Osteoblast (primary cell): Measurements from ENCODE around the gene HOXA10. TPM values are rescaled to one million over a fixed set of nuclear protein-coding genes. Genes with fewer than 3 reads are reported as not detected.

ENCODE experiments used
- DNase-seq: peaks from one replicate; pipeline ENCODE4 v3.0.0; 2011; ENCODE audit warnings: low spot score, mixed read lengths; ENCODE audit not compliant: insufficient read length; ENCODE audit errors: missing footprints
- H2AFZ ChIP-seq: 2 replicates; pipeline ENCODE4 v1.6.0; 2011; ENCODE audit warnings: mild to moderate bottlenecking, low read length
- H3K27ac ChIP-seq: 2 replicates; pipeline ENCODE4 v1.5.1; 2011; ENCODE audit warnings: mild to moderate bottlenecking, low read depth, low read length, moderate library complexity
- H3K27me3 ChIP-seq: 2 replicates; pipeline ENCODE4 v1.6.0; 2012; ENCODE audit warnings: mild to moderate bottlenecking, control low read depth, inconsistent platforms, low read length, moderate library complexity; ENCODE audit not compliant: insufficient read depth
- H3K36me3 ChIP-seq: 2 replicates; pipeline ENCODE4 v1.5.1; 2011; ENCODE audit warnings: mild to moderate bottlenecking, low read length, control low read depth, moderate library complexity; ENCODE audit not compliant: insufficient read depth
- H3K4me1 ChIP-seq: 2 replicates; pipeline ENCODE4 v1.5.1; 2011; ENCODE audit warnings: mild to moderate bottlenecking, low read length, control low read depth, moderate library complexity; ENCODE audit not compliant: insufficient read depth
- H3K4me2 ChIP-seq: 2 replicates; pipeline ENCODE4 v1.6.0; 2011; ENCODE audit warnings: mild to moderate bottlenecking, low read length; ENCODE audit not compliant: insufficient read depth
- H3K4me3 ChIP-seq: fragments of 200-600 bp; sonication (generic); 3 replicates; pipeline ENCODE4 v1.5.1; 2012; ENCODE audit warnings: mild to moderate bottlenecking, low read length, inconsistent platforms; ENCODE audit not compliant: insufficient read depth
- H3K79me2 ChIP-seq: 2 replicates; pipeline ENCODE4 v1.6.0; 2012; ENCODE audit warnings: mild to moderate bottlenecking, low read length, control low read depth, inconsistent platforms; ENCODE audit not compliant: insufficient read depth
- H3K9me3 ChIP-seq: 2 replicates; pipeline ENCODE4 v1.5.1; 2011; ENCODE audit warnings: low read depth, low read length, control low read depth
- H4K20me1 ChIP-seq: 2 replicates; pipeline ENCODE4 v1.6.0; 2012; ENCODE audit warnings: mild to moderate bottlenecking, low read length, control low read depth; ENCODE audit not compliant: insufficient read depth
- total RNA-seq: library from RNA; depleted of rRNA; stranded (reverse); fragments of >200 nt; gene quantifications from 2 replicates; pipeline ENCODE4 v1.2.3, GENCODE V29; 2012
- TF ChIP-seq, protein P1 (sequence below): IDR thresholded peaks from 2 replicates; pipeline ENCODE4 v1.5.1; 2011; ENCODE audit warnings: mild to moderate bottlenecking, low read depth, low read length, moderate library complexity; ENCODE audit errors: extremely low read depth

HOXA10 gene
- total RNA-seq, 1 donor, result 43.1 TPM

DNA sequence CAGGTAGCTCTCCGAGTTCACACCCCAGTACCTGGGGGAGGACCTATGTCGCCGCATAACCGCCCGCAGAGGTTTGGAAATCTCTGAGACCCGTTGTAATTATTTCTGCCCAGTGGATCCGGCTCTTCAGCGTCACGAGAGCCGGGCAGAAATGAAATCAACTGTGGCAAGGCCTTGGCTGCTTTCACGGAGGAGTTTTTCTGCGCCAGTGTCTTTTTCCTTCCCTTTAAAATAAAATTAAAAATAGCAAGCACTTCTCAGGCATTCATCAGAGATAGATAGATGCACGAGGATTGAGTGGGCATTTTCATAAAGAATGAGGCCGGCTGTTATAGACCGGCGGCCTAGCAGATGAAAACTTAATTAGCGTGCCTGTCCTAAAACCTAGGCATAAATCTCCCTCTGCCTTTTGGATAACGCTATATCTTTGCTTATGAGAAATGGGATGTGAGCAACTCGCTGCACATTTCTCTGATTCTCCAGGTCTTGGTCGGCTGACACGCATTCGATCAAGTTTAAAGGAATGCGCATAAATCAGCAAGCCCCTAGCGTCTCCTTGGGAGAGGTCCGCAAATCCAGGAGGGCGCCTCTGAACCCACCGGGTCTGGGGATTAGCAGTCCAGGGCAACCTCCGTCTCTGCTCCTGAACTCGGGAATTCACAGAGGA, 19.3 kb upstream of the HOXA10 start:
- peaks cover 97% of the 10 kb centered on the region for H3K79me2 ChIP-seq
- H3K4me3 ChIP-seq, result peak overlapping the region; percentile 72
- peaks cover 8% of the 10 kb centered on the region for H3K27me3 ChIP-seq
- no peaks in the 10 kb centered on the region for H3K9me3 ChIP-seq
- no peaks in the 10 kb centered on the region for H3K36me3 ChIP-seq
- DNase-seq, result no peak
- peaks cover 60% of the 10 kb centered on the region for H3K4me1 ChIP-seq
- H3K4me2 ChIP-seq, result peak overlapping the region; percentile 96
- H3K27ac ChIP-seq, result peak overlapping the region; percentile 85
- H2AFZ ChIP-seq, result peak overlapping the region; percentile 71
- H4K20me1 ChIP-seq, result peaks cover 13% of the 10 kb centered on the region
- TF ChIP-seq, protein P1, sequence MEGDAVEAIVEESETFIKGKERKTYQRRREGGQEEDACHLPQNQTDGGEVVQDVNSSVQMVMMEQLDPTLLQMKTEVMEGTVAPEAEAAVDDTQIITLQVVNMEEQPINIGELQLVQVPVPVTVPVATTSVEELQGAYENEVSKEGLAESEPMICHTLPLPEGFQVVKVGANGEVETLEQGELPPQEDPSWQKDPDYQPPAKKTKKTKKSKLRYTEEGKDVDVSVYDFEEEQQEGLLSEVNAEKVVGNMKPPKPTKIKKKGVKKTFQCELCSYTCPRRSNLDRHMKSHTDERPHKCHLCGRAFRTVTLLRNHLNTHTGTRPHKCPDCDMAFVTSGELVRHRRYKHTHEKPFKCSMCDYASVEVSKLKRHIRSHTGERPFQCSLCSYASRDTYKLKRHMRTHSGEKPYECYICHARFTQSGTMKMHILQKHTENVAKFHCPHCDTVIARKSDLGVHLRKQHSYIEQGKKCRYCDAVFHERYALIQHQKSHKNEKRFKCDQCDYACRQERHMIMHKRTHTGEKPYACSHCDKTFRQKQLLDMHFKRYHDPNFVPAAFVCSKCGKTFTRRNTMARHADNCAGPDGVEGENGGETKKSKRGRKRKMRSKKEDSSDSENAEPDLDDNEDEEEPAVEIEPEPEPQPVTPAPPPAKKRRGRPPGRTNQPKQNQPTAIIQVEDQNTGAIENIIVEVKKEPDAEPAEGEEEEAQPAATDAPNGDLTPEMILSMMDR, result no peak

DNA sequence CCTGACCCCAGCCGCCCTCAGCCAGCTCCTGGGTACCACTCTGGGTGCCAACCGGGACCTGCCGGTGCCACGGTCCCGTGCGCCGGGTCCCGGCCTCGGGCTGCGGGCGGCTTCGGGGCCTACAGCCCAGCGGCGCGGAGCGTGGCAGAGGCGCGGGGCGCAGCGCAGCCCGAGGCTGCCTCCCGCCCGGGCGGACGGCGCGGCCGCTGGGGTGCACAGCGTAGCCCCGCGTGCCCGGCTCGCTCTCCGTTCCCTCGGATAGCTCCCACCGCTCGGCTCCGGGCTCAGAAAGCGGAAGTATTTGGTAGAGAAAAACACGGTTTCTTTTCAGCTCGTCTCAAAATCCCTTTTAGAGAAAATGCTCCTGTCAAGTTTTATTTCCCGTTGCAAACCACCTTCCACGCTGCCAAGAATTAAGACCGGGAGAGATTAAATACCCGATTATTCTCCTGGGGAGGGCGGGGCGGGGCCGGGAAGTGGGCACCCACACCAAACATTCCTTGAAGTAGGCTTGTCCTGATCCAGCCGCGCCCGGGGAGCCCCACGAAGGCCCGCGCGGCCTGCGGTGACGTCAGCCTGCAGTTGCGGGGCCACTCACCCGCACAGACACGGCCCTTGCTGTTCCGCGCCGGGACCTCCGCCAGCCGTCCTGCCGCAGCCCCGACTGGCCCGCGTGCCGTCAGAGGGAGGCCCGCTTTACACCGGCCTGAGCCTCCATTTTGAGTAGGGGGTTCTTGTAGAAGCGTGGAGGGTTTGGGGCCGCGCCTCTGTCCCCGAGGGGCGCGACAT, 18.6 kb upstream of the HOXA10 start:
- peak; percentile 96 for DNase-seq
- peak overlapping the region; percentile 71 for H2AFZ ChIP-seq
- peaks cover under 1% of the 10 kb centered on the region for H3K27me3 ChIP-seq

DNA sequence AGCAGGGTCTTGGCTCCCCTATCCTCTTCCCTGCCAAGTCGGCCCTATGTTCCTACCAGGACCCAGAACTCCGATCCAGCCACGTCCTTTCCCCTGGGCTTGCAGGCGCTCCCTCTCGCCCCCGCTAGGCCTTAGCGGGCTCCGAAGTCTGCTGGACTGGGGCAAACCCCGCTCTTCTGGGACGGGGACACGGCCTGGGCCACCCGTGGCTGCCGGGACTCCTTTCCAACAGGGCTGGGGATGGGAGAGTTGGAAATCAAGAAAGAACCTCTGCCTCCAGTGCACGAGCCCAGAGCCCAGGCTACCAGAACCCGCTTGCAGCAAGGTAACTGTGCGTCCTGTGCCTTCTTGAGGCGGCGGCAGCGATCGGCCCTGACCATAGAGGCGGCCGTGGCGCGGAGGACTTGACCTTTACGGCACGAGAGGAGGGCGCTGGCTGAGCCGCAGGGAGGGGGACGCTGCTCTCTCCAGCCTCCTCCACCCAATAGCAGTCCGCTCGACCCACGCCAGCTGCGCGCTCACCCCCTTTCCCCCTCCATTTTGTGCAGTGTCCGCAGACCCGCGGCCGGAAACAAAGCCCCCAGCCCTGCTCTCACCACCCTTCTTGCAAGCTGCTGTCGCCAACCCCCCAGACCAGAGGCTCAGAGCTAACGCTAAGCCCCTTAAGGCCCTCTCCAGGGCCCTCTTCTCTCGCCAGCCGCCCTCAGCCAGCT, 17.9 kb upstream of the HOXA10 start:
- H3K27ac ChIP-seq, result peak overlapping the region; percentile 85
- DNase-seq, result no peak
- TF ChIP-seq, protein P1, result no peak
- H3K4me1 ChIP-seq, result peaks cover 74% of the 10 kb centered on the region
- peaks cover 3% of the 10 kb centered on the region for H4K20me1 ChIP-seq
- H3K36me3 ChIP-seq, result no peaks in the 10 kb centered on the region
- no peaks in the 10 kb centered on the region for H3K9me3 ChIP-seq
- peak overlapping the region; percentile 31 for H2AFZ ChIP-seq
- H3K27me3 ChIP-seq, result no peaks in the 10 kb centered on the region
- H3K79me2 ChIP-seq, result peaks cover 97% of the 10 kb centered on the region
- peak overlapping the region; percentile 96 for H3K4me2 ChIP-seq
- peak overlapping the region; percentile 72 for H3K4me3 ChIP-seq

More for the DNA sequence above, 18.6 kb upstream of the HOXA10 start:
- TF ChIP-seq, protein P1, result no peak
- H3K4me1 ChIP-seq, result peaks cover 67% of the 10 kb centered on the region
- H3K79me2 ChIP-seq, result peaks cover 97% of the 10 kb centered on the region
- no peaks in the 10 kb centered on the region for H3K36me3 ChIP-seq
- peak overlapping the region; percentile 72 for H3K4me3 ChIP-seq
- peak overlapping the region; percentile 85 for H3K27ac ChIP-seq
- H4K20me1 ChIP-seq, result peaks cover 7% of the 10 kb centered on the region
- peak overlapping the region; percentile 96 for H3K4me2 ChIP-seq
- no peaks in the 10 kb centered on the region for H3K9me3 ChIP-seq
